HepG2 (cell line): ENCODE data around the gene STARD10. TPM values are rescaled to one million over a fixed set of nuclear protein-coding genes. Genes with fewer than 3 reads are reported as not detected.

Experiments used
- ATAC-seq: fragments of 200-7000 bp; cut with Tn5 transposase; 3 replicates; pipeline ENCODE4 v1.9.1; 2020; ENCODE audit warnings: mild to moderate bottlenecking, moderate library complexity
- BruUV-seq: library from RNA; stranded (reverse); fragments of 400-500 nt; replicated peaks from 2 replicates; lab custom pipeline; 2021; lab: Mats Ljungman, UMichigan
- CTCF ChIA-PET: fragments of 300-600 bp; formaldehyde crosslinking; extraction: SDS; loops from one replicate; lab custom pipeline; 2021; ENCODE audit warnings: low total read pairs, inconsistent platforms, low intra/inter-chr PET ratio; lab: Yijun Ruan, JAX
- POLR2A ChIA-PET: fragments of 350-600 bp; sonication (Branson Sonifier 250); formaldehyde crosslinking; loops from one replicate; lab custom pipeline; 2020; ENCODE audit warnings: antibody characterized with exemption, inconsistent platforms; lab: Yijun Ruan, JAX
- DNase-seq: peaks from one replicate; pipeline ENCODE4 v3.0.0-alpha.2; 2015; ENCODE audit warnings: low spot score
- FAIRE-seq: peaks from 3 replicates; lab custom pipeline; 2011; peaks lifted over from hg19 to GRCh38; lab: Jason Lieb, UNC
- H2AFZ ChIP-seq: one replicate; pipeline ENCODE4 v1.6.1; 2011; ENCODE audit warnings: low read length, inconsistent platforms
- H3K27ac ChIP-seq: fragments of 300-600 bp; 3 replicates; pipeline ENCODE4 v1.8.0; 2011; ENCODE audit warnings: mixed run types, mild to moderate bottlenecking, mixed read lengths, low read length, inconsistent platforms; ENCODE audit not compliant: insufficient read depth; ENCODE audit errors: extremely low read length
- H3K27me3 ChIP-seq, 2 experiments: fragments of 200-600 bp in 1 of 2; 2 replicates in 1 of 2; 3 replicates in 1 of 2; pipeline versions ENCODE4 v1.6.0 to v1.8.0; 2011; ENCODE audit warnings: low read length in 2 of 2, mild to moderate bottlenecking in 2 of 2, moderate library complexity in 2 of 2, inconsistent platforms in 1 of 2; ENCODE audit not compliant: insufficient read depth in 2 of 2, control insufficient read depth in 1 of 2
- H3K36me3 ChIP-seq, 2 experiments: fragments of 200-600 bp in 1 of 2; replicated peaks in 1 of 2; 2 replicates in 1 of 2; 3 replicates in 1 of 2; pipeline versions ENCODE4 v1.5.1 to v1.8.0; 2011; ENCODE audit warnings: low read length in 2 of 2, inconsistent platforms in 1 of 2; ENCODE audit not compliant: insufficient read depth in 2 of 2, control insufficient read depth in 1 of 2
- H3K4me1 ChIP-seq: 2 replicates; pipeline ENCODE4 v1.5.1; 2012; ENCODE audit warnings: low read length, inconsistent platforms; ENCODE audit not compliant: insufficient read depth
- H3K4me2 ChIP-seq: 2 replicates; pipeline ENCODE4 v1.6.0; 2011; ENCODE audit warnings: low read depth, low read length, inconsistent platforms
- H3K4me3 ChIP-seq, 3 experiments: fragments of 200-600 bp in 1 of 3; sonication (generic), shearing (Covaris generic) in 1 of 3; replicated peaks in 1 of 3; 2 replicates each; pipeline ENCODE4 v1.5.1; 2011 to 2016; ENCODE audit warnings: low read length in 3 of 3, inconsistent platforms in 2 of 3, low read depth in 2 of 3, mild to moderate bottlenecking in 2 of 3, control low read depth in 1 of 3, mixed read lengths in 1 of 3; ENCODE audit not compliant: insufficient read depth in 1 of 3
- H3K79me2 ChIP-seq: one replicate; pipeline ENCODE4 v1.6.1; 2011; ENCODE audit warnings: low read length, inconsistent platforms; ENCODE audit not compliant: insufficient read depth
- H3K9ac ChIP-seq: 2 replicates; pipeline ENCODE4 v1.6.0; 2011; ENCODE audit warnings: mild to moderate bottlenecking, low read depth, low read length, inconsistent platforms; ENCODE audit not compliant: insufficient read depth
- H3K9me3 ChIP-seq: 2 replicates; pipeline ENCODE4 v1.5.1; 2012; ENCODE audit warnings: mild to moderate bottlenecking, low read length
- H4K20me1 ChIP-seq: 2 replicates; pipeline ENCODE4 v1.6.0; 2011; ENCODE audit warnings: inconsistent platforms, mild to moderate bottlenecking, low read length, moderate library complexity; ENCODE audit not compliant: insufficient read depth
- HNRNPK ChIP-seq: fragments of 200-400 bp; formaldehyde crosslinking; IDR thresholded peaks from 2 replicates; pipeline ENCODE4 v1.6.1; 2018; ENCODE audit warnings: low read length, low read depth, moderate library complexity, mild to moderate bottlenecking; ENCODE audit not compliant: poor library complexity, severe bottlenecking
- POLR2G ChIP-seq: fragments of 200-400 bp; formaldehyde crosslinking; IDR thresholded peaks from 2 replicates; pipeline ENCODE4 v1.6.1; 2018; ENCODE audit warnings: mild to moderate bottlenecking, low read depth, low read length, moderate library complexity
- ZNF407 ChIP-seq: sonication (generic); formaldehyde crosslinking; IDR thresholded peaks from one replicate; pipeline ENCODE4 v1.5.1; 2020; ENCODE audit warnings: mild to moderate bottlenecking, missing genetic modification reagents; ENCODE audit errors: not compliant biosample characterization
- ZNF432 ChIP-seq: sonication (generic); formaldehyde crosslinking; IDR thresholded peaks from 2 replicates; pipeline ENCODE4 v1.5.0; 2020; ENCODE audit warnings: missing genetic modification reagents, mild to moderate bottlenecking, borderline replicate concordance
- WGBS: methylation state at CpG from one replicate; pipeline ENCODE4 v1.1.6; 2017; ENCODE audit warnings: low lambda C conversion rate; 5-methylcytosine and 5-hydroxymethylcytosine counted together
- in situ Hi-C: cut with HindIII; loops from 2 replicates; pipeline ENCODE4 v1.10.0; 2017; ENCODE audit warnings: low pct_unique_long_range_greater_than_20kb; ENCODE audit not compliant: extremely low pct_ligation_motif_present
- intact Hi-C: fragments of 100-400 bp; cut with micrococcal nuclease; formaldehyde crosslinking; loops from one replicate; pipeline ENCODE4 v1.10.0; 2022; ENCODE audit not compliant: unreplicated experiment
- polyA plus RNA-seq, 8 experiments: library from polyadenylated mRNA; depleted of rRNA in 3 of 8; stranded (reverse) in 7 of 8; unstranded in 1 of 8; fragments of >200 nt; fragmentation: Illumina TruSeq in 4 of 8; extraction: Trizol in 4 of 8; gene quantifications; 2 replicates each; pipeline versions ENCODE4 v1.2.1 to v1.2.3, GENCODE V29; 2011 to 2016; ENCODE audit warnings: low read depth in 4 of 8, missing spikeins in 1 of 8, mixed read lengths in 1 of 8; ENCODE audit not compliant: insufficient read depth in 1 of 8
- total RNA-seq, 5 experiments: library from RNA; depleted of rRNA; stranded (reverse); fragments of >200 nt; fragmentation: Illumina TruSeq; extraction: Trizol; gene quantifications; 2 replicates each; pipeline ENCODE4 v1.2.3, GENCODE V29; 2016; ENCODE audit warnings: low read depth in 1 of 5

STARD10 gene
- total and polyA plus RNA-seq, 2 of the 13 experiments (the other 11 are each of a cell fraction or from before 2014, with no cell fraction given): 260 to 341 TPM

DNA sequence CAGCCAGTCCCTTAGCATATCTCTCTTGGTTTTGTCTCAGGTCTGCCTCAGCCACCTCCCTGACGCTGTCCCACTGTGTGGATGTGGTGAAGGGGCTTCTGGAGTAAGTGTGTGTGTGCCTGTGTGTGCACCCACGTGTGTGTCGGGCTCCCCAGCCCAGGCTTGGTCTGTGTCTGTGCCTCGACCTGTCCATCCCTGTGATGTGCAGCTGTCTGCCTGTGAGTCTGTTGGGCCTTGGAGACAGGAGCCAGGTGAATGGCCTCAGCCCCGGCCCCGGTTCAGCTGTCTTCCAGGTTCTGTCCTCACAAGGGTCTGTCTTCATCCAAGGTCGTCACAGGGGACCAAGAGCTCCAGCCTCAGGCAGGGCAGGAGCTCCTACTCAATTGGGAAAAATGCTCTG, 30.2 kb upstream of the STARD10 start:
- no CpG with 5 or more reads among the region's 7 CpGs for WGBS

More for the DNA sequence above, 30.2 kb upstream of the STARD10 start:
- ChIA-PET CTCF (no interaction called here), POLR2A (interaction anchor here (1.5 kb wide), 1 partner anchor 11 kb away, joined by 3 read pairs; no protein-coding TSS in a partner anchor)
- no peaks in the 10 kb centered on the region for H4K20me1 ChIP-seq
- H3K27ac ChIP-seq: no peak overlapping the region
- FAIRE-seq (no peak), DNase-seq (no peak), ATAC-seq (no peak)
- H3K36me3 ChIP-seq: no peaks in the 10 kb centered on the region; a peak in 1 of 5 replicates
- H3K4me1 ChIP-seq: peaks cover 25% of the 10 kb centered on the region
- H3K79me2 ChIP-seq: no peaks in the 10 kb centered on the region
- BruUV-seq: no TSS peak
- no peak overlapping the region for H3K4me3 ChIP-seq
- intact Hi-C loops: no loop called here
- no peak overlapping the region for H3K4me2 ChIP-seq
- no peak overlapping the region for H3K9ac ChIP-seq
- H3K9me3 ChIP-seq: no peaks in the 10 kb centered on the region
- TF ChIP-seq ZNF407 (CRISPR knock-in tag) (no peak), HNRNPK (no peak), POLR2G (0 out of 2 replicates have a peak, but pooled peaks have one; percentile 10), ZNF432 (no peak)
- in situ Hi-C loops: no loop called here
- no peaks in the 10 kb centered on the region for H3K27me3 ChIP-seq
- no peak overlapping the region for H2AFZ ChIP-seq
